Neural cell (in vitro differentiated cells): ENCODE measurements around the gene CHST8.

Experiments used
- CTCF ChIP-seq: fragments of 450-650 bp; IDR thresholded peaks from 2 replicates; pipeline ENCODE4 v1.5.1; 2014; ENCODE audit warnings: antibody characterized with exemption, mild to moderate bottlenecking, moderate library complexity; ENCODE audit not compliant: poor library complexity, severe bottlenecking
- EP300 ChIP-seq: fragments of 450-650 bp; conservative IDR thresholded peaks from 2 replicates; pipeline ENCODE4 v1.6.1; 2014; ENCODE audit warnings: antibody characterized with exemption, mild to moderate bottlenecking, moderate library complexity; ENCODE audit not compliant: poor library complexity, severe bottlenecking
- EZH2 ChIP-seq: fragments of 200-600, 300-800 bp; shearing (Covaris generic), sonication (generic); IDR thresholded peaks from 2 replicates; pipeline ENCODE4 v1.6.1; 2014; ENCODE audit warnings: antibody characterized with exemption, low read length, borderline replicate concordance, mild to moderate bottlenecking; ENCODE audit not compliant: insufficient read depth, poor library complexity, severe bottlenecking
- POLR2AphosphoS5 ChIP-seq: IDR thresholded peaks from 2 replicates; pipeline ENCODE4 v1.6.1; 2012
- RAD21 ChIP-seq: fragments of 450-650 bp; conservative IDR thresholded peaks from 2 replicates; pipeline ENCODE4 v1.6.1; 2014; ENCODE audit warnings: antibody characterized with exemption, mild to moderate bottlenecking, moderate library complexity
- REST ChIP-seq: IDR thresholded peaks from 2 replicates; pipeline ENCODE4 v1.6.1; 2012; ENCODE audit warnings: borderline replicate concordance
- SMC3 ChIP-seq: fragments of 450-650 bp; conservative IDR thresholded peaks from 2 replicates; pipeline ENCODE4 v1.6.1; 2014; ENCODE audit warnings: antibody characterized with exemption, mild to moderate bottlenecking, moderate library complexity; ENCODE audit not compliant: poor library complexity
- TAF1 ChIP-seq: IDR thresholded peaks from 2 replicates; pipeline ENCODE4 v1.6.1; 2012; ENCODE audit warnings: low read depth

GRCh38 chr19:33629826-33630375 is 8.1 kb downstream of the CHST8 start:
- TF ChIP-seq CTCF, result no peak
- no peak for TF ChIP-seq RAD21
- TF ChIP-seq POLR2AphosphoS5, result no peak
- TF ChIP-seq SMC3, result no peak
- no peak for TF ChIP-seq EZH2
- no peak for TF ChIP-seq TAF1
- TF ChIP-seq EP300, result no peak
- TF ChIP-seq REST, result no peak
